ENCODE results near the gene CR1L.
"Not testable (repeated sequence)": the region's sequence is repeated elsewhere in the genome, so short reads cannot be mapped to it uniquely, and the experiment has no call there.

The CR1L gene

GRCh38 chr1:207644852-207645634, at the start of gene CR1L:
Gene CR1L, plus strand, starts transcription at chr1:207645133. Its CDS starts 101 bp downstream, at chr1:207645234.
- peak; percentile 23 to 36 for DNase-seq (ENCODE audit: low read depth in 2 of 2)

- DNase-seq (ENCODE audit: low read depth in 2 of 2), result no peak
These were observed 41.2 kb upstream of the CR1L start for GRCh38 chr1:207603777-207604176.

GRCh38 chr1:207605444-207606361, 39.2 kb upstream of the CR1L start:
- DNase-seq (ENCODE audit: low read depth in 2 of 2), result no peak

- no peak for DNase-seq (ENCODE audit: low read depth in 2 of 2)
These were observed 38.6 kb upstream of the CR1L start for GRCh38 chr1:207606362-207606755.

- DNase-seq (ENCODE audit: low read depth in 2 of 2), result no peak
These were observed 32.2 kb upstream of the CR1L start for GRCh38 chr1:207612762-207613161.

GRCh38 chr1:207619871-207620542, 24.9 kb upstream of the CR1L start:
- DNase-seq (ENCODE audit: low read depth in 2 of 2), result no peak

- no peak for DNase-seq (ENCODE audit: low read depth in 2 of 2)
These were observed 24.4 kb upstream of the CR1L start for GRCh38 chr1:207620543-207620893.

- not testable (repeated sequence) for DNase-seq (ENCODE audit: low read depth in 2 of 2)
These were observed 19.3 kb upstream of the CR1L start for GRCh38 chr1:207625504-207626071.

- no peak for DNase-seq (ENCODE audit: low read depth in 2 of 2)
These were observed 18.0 kb upstream of the CR1L start for GRCh38 chr1:207626972-207627337.

GRCh38 chr1:207627496-207627895, 17.4 kb upstream of the CR1L start:
- no peak for DNase-seq (ENCODE audit: low read depth in 2 of 2)

- DNase-seq (ENCODE audit: low read depth in 2 of 2), result no peak
These were observed 16.2 kb upstream of the CR1L start for GRCh38 chr1:207628776-207629175.

- no peak for DNase-seq (ENCODE audit: low read depth in 2 of 2)
These were observed 13.8 kb upstream of the CR1L start for GRCh38 chr1:207631137-207631536.

GRCh38 chr1:207633226-207633625, 11.7 kb upstream of the CR1L start:
- DNase-seq (ENCODE audit: low read depth in 2 of 2), result no peak

GRCh38 chr1:207633699-207634289, 11.1 kb upstream of the CR1L start:
- not testable (repeated sequence) for DNase-seq (ENCODE audit: low read depth in 2 of 2)

GRCh38 chr1:207634293-207634692, 10.6 kb upstream of the CR1L start:
- not testable (repeated sequence) for DNase-seq (ENCODE audit: low read depth in 2 of 2)

GRCh38 chr1:207635569-207636186, 9.3 kb upstream of the CR1L start:
- not testable (repeated sequence) for DNase-seq (ENCODE audit: low read depth in 2 of 2)

GRCh38 chr1:207638487-207639145, 6.3 kb upstream of the CR1L start:
- DNase-seq (ENCODE audit: low read depth in 2 of 2), result not testable (repeated sequence)

GRCh38 chr1:207639362-207639761, 5.6 kb upstream of the CR1L start:
- not testable (repeated sequence) for DNase-seq (ENCODE audit: low read depth in 2 of 2)

GRCh38 chr1:207644166-207644851, 624 bp upstream of the CR1L start:
- DNase-seq (ENCODE audit: low read depth in 2 of 2), result no peak

GRCh38 chr1:207645635-207646081, 725 bp downstream of the CR1L start:
- DNase-seq (ENCODE audit: low read depth in 2 of 2), result no peak

Data from stimulated activated CD8-positive, alpha-beta memory T cell treated with anti-CD3 and anti-CD28 coated beads, Interleukin-7, amount 100 ng/mL, for 1 hour (primary cell).